Progenitor cell of endocrine pancreas (in vitro differentiated cells): ENCODE results near the gene AOC1. TPM values are rescaled to one million over a fixed set of nuclear protein-coding genes. Genes with fewer than 3 reads are reported as not detected.

Source experiments
- DNase-seq: peaks from one replicate; pipeline ENCODE4 v3.0.0; 2021; ENCODE audit warnings: low spot score; ENCODE audit not compliant: unreplicated experiment
- H3K27ac Mint-ChIP-seq: 2 replicates; pipeline ENCODE4 v1.8.0; 2021; ENCODE audit warnings: mild to moderate bottlenecking, moderate library complexity, mixed read lengths
- H3K27me3 Mint-ChIP-seq: 2 replicates; pipeline ENCODE4 v1.8.0; 2021; ENCODE audit warnings: mixed read lengths
- H3K36me3 Mint-ChIP-seq: 2 replicates; pipeline ENCODE4 v1.8.0; 2022; ENCODE audit warnings: mixed read lengths; ENCODE audit not compliant: insufficient read depth
- H3K4me1 Mint-ChIP-seq: 2 replicates; pipeline ENCODE4 v1.8.0; 2021; ENCODE audit warnings: low read depth, mixed read lengths
- H3K4me3 Mint-ChIP-seq: 2 replicates; pipeline ENCODE4 v1.8.0; 2021; ENCODE audit warnings: low read depth, mild to moderate bottlenecking, moderate library complexity, mixed read lengths
- H3K9me3 Mint-ChIP-seq: 2 replicates; pipeline ENCODE4 v1.8.0; 2021; ENCODE audit warnings: low read depth, mixed read lengths
- total RNA-seq: library from RNA; stranded (reverse); gene quantifications from 2 replicates; pipeline ENCODE4 v1.2.1, GENCODE V29; 2021
- TF ChIP-seq, protein P1 (sequence below): fragments of 200-600 bp; sonication (generic); IDR thresholded peaks from one replicate; pipeline ENCODE4 v1.5.0; 2021; ENCODE audit warnings: antibody characterized with exemption, mild to moderate bottlenecking; ENCODE audit not compliant: unreplicated experiment

The AOC1 gene
- total RNA-seq, 1 donor from 2014 or later, result 2.9 TPM

DNA sequence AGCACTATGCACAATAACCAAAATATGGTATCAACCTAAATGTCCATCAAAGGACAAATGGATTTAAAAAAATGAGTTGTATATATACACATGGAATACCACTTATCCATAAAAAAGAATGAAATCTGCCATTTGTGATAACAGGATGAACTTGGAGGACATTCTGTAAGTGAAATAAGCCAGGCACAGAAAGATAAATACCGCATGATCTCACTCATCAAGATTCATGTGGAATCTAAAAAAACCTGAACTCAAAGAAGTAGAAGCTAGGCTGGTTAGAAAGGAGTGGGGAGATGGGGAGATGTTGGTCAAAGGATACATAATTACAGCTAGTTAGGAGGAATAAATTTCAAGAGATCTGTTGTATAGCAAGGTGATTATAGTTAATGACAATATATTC lies 17.3 kb upstream of the AOC1 start:
- DNase-seq, result no peak
- H3K27me3 Mint-ChIP-seq, result no peaks in the 10 kb centered on the region
- no peak overlapping the region for H3K4me3 Mint-ChIP-seq
- peaks cover 19% of the 10 kb centered on the region for H3K4me1 Mint-ChIP-seq
- H3K27ac Mint-ChIP-seq, result no peak overlapping the region
- peaks cover 11% of the 10 kb centered on the region for H3K9me3 Mint-ChIP-seq
- TF ChIP-seq, protein P1, sequence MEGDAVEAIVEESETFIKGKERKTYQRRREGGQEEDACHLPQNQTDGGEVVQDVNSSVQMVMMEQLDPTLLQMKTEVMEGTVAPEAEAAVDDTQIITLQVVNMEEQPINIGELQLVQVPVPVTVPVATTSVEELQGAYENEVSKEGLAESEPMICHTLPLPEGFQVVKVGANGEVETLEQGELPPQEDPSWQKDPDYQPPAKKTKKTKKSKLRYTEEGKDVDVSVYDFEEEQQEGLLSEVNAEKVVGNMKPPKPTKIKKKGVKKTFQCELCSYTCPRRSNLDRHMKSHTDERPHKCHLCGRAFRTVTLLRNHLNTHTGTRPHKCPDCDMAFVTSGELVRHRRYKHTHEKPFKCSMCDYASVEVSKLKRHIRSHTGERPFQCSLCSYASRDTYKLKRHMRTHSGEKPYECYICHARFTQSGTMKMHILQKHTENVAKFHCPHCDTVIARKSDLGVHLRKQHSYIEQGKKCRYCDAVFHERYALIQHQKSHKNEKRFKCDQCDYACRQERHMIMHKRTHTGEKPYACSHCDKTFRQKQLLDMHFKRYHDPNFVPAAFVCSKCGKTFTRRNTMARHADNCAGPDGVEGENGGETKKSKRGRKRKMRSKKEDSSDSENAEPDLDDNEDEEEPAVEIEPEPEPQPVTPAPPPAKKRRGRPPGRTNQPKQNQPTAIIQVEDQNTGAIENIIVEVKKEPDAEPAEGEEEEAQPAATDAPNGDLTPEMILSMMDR, result no peak
- peaks cover 2% of the 10 kb centered on the region for H3K36me3 Mint-ChIP-seq

DNA sequence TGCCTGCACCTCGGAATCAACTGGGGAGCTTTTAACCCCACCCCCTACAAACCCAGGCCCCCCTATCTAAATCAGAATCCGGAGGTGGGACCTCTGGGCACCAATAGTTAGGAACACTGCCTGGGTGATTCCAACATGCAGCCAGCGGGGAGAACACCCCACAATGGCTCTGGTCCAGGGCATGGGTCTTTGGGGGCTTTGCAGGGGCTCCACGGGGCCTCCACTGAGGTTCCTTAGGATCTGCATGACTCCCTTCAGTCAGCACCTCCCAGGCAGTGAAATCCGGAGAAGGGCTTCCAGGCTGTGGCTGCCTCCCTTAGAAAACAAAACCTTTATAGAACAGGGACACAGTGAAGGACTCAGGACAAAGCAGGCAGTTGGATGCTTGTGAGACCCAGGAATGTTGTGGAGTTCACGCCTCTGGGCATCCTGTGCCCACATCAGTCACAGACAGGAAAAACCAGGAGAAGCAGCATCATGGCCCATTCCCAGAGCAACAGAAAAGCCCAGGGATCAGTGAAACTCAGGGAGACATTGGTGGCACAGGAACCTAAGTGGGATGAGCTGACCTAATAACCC lies 16.5 kb upstream of the AOC1 start:
- TF ChIP-seq, protein P1, result no peak
- Mint-ChIP-seq H3K9me3 (peaks cover 6% of the 10 kb centered on the region), H3K27ac (no peak overlapping the region), H3K4me3 (no peak overlapping the region), H3K27me3 (no peaks in the 10 kb centered on the region), H3K36me3 (peaks cover 2% of the 10 kb centered on the region), H3K4me1 (peaks cover 17% of the 10 kb centered on the region)
- DNase-seq, result no peak

DNA sequence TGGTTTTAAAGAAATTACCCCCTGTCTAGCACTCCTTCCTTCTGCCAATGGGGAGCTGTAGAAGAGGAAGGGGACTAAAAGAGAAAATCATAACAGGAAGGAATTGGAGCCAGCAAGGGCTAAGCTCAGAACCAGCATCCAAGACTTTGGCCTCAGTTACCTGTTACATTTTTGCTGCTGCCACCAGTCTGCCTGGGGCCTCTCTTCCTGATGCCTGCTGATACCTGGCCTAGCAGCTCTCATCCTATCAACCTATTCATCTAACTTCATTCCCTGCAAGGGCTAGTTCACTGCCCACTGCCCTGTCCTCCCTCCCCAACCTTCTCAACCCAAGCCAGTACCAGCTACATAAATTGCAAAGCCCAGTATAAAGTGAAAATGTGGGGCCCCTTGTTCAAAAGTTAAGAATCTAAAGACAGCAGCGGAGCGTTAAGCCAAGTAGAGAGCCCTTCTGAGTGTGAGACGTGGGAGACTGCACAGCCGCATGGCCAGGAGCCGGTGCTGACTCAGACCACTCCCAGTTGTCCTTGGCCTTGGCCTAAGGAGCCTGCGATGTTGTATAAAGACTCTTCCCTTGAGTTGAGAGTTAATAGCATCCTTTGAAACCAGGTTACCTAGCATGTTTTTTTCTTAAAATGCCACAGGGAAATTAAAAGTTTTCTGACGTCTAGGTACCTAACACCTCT lies 13.2 kb upstream of the AOC1 start:
- no peak for DNase-seq
- no peaks in the 10 kb centered on the region for H3K27me3 Mint-ChIP-seq
- H3K27ac Mint-ChIP-seq, result no peak overlapping the region
- no peaks in the 10 kb centered on the region for H3K36me3 Mint-ChIP-seq
- peaks cover 2% of the 10 kb centered on the region for H3K9me3 Mint-ChIP-seq
- peaks cover 8% of the 10 kb centered on the region for H3K4me1 Mint-ChIP-seq
- TF ChIP-seq, protein P1, result no peak
- H3K4me3 Mint-ChIP-seq, result no peak overlapping the region

DNA sequence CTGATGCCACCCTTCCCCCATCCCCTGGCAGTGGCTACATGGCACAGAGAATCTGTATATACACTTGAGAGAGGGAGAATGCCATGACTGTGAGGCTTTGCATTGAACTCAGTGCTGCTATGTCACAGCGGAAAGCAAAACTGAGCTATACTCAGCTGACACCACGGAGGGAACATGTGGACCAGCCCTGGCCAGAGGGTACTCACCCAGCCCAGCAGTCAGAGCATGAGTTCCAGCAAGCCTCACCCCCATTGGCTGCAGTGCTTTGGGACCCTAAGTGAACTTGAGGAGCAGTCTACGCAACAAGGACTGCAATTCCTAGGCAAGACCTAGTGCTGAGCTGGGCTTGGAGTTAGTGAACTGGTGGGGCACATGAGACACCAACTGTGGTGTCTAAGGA lies 10.3 kb upstream of the AOC1 start:
- H3K36me3 Mint-ChIP-seq, result no peaks in the 10 kb centered on the region
- DNase-seq, result no peak
- H3K4me1 Mint-ChIP-seq, result peaks cover 10% of the 10 kb centered on the region
- H3K27me3 Mint-ChIP-seq, result no peaks in the 10 kb centered on the region
- H3K9me3 Mint-ChIP-seq, result no peaks in the 10 kb centered on the region
- TF ChIP-seq, protein P1, result no peak
- H3K4me3 Mint-ChIP-seq, result no peak overlapping the region
- no peak overlapping the region for H3K27ac Mint-ChIP-seq

DNA sequence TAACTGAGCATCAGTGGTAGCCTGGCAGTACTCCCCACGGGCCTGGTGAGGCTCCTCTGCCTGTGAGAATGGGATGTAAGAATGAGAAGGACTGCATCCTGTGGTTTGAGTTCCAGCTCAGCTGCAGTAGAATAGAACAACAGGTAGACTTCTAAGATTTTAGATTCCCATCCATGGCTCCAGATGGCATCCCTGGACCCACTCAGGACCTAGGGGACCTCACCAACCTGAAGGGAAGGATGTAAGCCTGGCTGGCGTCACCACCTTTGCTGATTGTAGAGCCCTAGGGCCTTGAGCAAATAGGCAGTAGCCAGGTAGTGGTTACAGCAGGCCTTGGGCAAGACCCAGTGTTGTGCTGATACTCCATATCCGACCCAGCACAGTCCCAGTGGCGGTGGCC lies 9.6 kb upstream of the AOC1 start:
- H3K27me3 Mint-ChIP-seq, result no peaks in the 10 kb centered on the region

More for the DNA sequence above, 9.6 kb upstream of the AOC1 start:
- H3K4me3 Mint-ChIP-seq, result no peak overlapping the region
- no peaks in the 10 kb centered on the region for H3K36me3 Mint-ChIP-seq
- DNase-seq, result no peak
- H3K9me3 Mint-ChIP-seq, result no peaks in the 10 kb centered on the region
- peaks cover 11% of the 10 kb centered on the region for H3K4me1 Mint-ChIP-seq
- TF ChIP-seq, protein P1, result no peak
- no peak overlapping the region for H3K27ac Mint-ChIP-seq
